Type B pancreatic cell (in vitro differentiated cells): ENCODE data around the gene PDK4. TPM values are rescaled to one million over a fixed set of nuclear protein-coding genes. Genes with fewer than 3 reads are reported as not detected.

Experiments used
- DNase-seq: peaks from one replicate; pipeline ENCODE4 v3.0.0; 2021; ENCODE audit warnings: mixed read lengths; ENCODE audit not compliant: unreplicated experiment; ENCODE audit errors: extremely low spot score
- H3K27ac Mint-ChIP-seq: 2 replicates; pipeline ENCODE4 v1.8.0; 2021; ENCODE audit warnings: mild to moderate bottlenecking, mixed read lengths
- H3K27me3 Mint-ChIP-seq: 2 replicates; pipeline ENCODE4 v1.8.0; 2021; ENCODE audit warnings: mixed read lengths
- H3K36me3 Mint-ChIP-seq: 2 replicates; pipeline ENCODE4 v1.8.0; 2021; ENCODE audit warnings: mixed read lengths
- H3K4me1 Mint-ChIP-seq: one replicate; pipeline ENCODE4 v1.8.0; 2021; ENCODE audit warnings: mixed read lengths; ENCODE audit not compliant: unreplicated experiment
- H3K4me3 Mint-ChIP-seq: 2 replicates; pipeline ENCODE4 v1.8.0; 2021; ENCODE audit warnings: mild to moderate bottlenecking, mixed read lengths
- H3K9me3 Mint-ChIP-seq: 2 replicates; pipeline ENCODE4 v1.8.0; 2021; ENCODE audit warnings: mixed read lengths
- total RNA-seq: library from RNA; stranded (reverse); gene quantifications from 2 replicates; pipeline ENCODE4 v1.2.1, GENCODE V29; 2021; ENCODE audit warnings: low replicate concordance
- TF ChIP-seq, protein P1 (sequence below): fragments of 200-600 bp; sonication (generic); conservative IDR thresholded peaks from 2 replicates; pipeline ENCODE4 v1.5.0; 2021; ENCODE audit warnings: antibody characterized with exemption, mild to moderate bottlenecking

The PDK4 gene
- total RNA-seq, 1 donor from 2014 or later = 18.3 TPM

DNA sequence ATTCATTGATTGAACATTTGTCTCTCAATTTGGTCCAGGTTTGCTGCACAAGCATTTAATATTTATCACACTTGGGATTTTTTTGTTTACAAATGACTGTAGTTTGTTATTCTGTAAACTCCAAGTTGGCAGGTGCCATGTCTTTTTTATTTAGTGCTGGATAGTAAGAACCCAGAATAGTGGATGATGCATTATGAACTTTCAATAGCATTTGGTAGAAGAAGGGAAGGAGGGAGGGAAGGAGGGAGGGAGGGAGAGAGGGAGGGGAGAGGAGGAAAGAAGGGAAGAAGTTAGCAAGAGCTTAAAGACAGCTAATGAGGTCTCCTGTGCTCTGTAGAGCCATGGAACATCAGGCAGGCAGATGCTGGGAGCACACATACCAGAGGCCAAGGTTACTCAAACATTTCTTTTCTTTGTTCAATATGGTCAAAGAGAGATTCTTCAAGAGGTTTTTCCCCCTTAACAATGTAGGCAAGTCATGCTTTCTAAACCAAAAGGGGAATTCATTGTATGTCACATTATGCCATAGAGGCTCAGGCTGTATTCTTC is 25.8 kb upstream of the PDK4 start:
- TF ChIP-seq, protein P1, sequence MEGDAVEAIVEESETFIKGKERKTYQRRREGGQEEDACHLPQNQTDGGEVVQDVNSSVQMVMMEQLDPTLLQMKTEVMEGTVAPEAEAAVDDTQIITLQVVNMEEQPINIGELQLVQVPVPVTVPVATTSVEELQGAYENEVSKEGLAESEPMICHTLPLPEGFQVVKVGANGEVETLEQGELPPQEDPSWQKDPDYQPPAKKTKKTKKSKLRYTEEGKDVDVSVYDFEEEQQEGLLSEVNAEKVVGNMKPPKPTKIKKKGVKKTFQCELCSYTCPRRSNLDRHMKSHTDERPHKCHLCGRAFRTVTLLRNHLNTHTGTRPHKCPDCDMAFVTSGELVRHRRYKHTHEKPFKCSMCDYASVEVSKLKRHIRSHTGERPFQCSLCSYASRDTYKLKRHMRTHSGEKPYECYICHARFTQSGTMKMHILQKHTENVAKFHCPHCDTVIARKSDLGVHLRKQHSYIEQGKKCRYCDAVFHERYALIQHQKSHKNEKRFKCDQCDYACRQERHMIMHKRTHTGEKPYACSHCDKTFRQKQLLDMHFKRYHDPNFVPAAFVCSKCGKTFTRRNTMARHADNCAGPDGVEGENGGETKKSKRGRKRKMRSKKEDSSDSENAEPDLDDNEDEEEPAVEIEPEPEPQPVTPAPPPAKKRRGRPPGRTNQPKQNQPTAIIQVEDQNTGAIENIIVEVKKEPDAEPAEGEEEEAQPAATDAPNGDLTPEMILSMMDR = no peak
- Mint-ChIP-seq H3K27me3 (peaks cover 4% of the 10 kb centered on the region), H3K9me3 (no peaks in the 10 kb centered on the region), H3K36me3 (no peaks in the 10 kb centered on the region), H3K27ac (no peak overlapping the region), H3K4me3 (no peak overlapping the region), H3K4me1 (no peaks in the 10 kb centered on the region)
- no peak for DNase-seq

- TF ChIP-seq, protein P1 = no peak
- Mint-ChIP-seq H3K4me1 (no peaks in the 10 kb centered on the region), H3K27ac (no peak overlapping the region), H3K36me3 (no peaks in the 10 kb centered on the region), H3K4me3 (no peak overlapping the region), H3K27me3 (peaks cover 4% of the 10 kb centered on the region), H3K9me3 (no peaks in the 10 kb centered on the region)
- DNase-seq = no peak
These were observed 25.1 kb upstream of the PDK4 start for GRCh38 chr7:95621404-95621803.

GRCh38 chr7:95620631-95621030 is 24.3 kb upstream of the PDK4 start:
- Mint-ChIP-seq H3K27me3 (peaks cover 4% of the 10 kb centered on the region), H3K4me3 (no peak overlapping the region), H3K4me1 (no peaks in the 10 kb centered on the region), H3K9me3 (peaks cover 5% of the 10 kb centered on the region), H3K27ac (no peak overlapping the region), H3K36me3 (no peaks in the 10 kb centered on the region)
- DNase-seq = no peak
- TF ChIP-seq, protein P1 = no peak

GRCh38 chr7:95619921-95620320 is 23.6 kb upstream of the PDK4 start:
- peaks cover 4% of the 10 kb centered on the region for H3K27me3 Mint-ChIP-seq
- peaks cover 10% of the 10 kb centered on the region for H3K9me3 Mint-ChIP-seq
- TF ChIP-seq, protein P1 = no peak
- H3K36me3 Mint-ChIP-seq = peaks cover 4% of the 10 kb centered on the region
- no peak for DNase-seq
- no peak overlapping the region for H3K4me3 Mint-ChIP-seq
- no peaks in the 10 kb centered on the region for H3K4me1 Mint-ChIP-seq
- H3K27ac Mint-ChIP-seq = no peak overlapping the region

DNA sequence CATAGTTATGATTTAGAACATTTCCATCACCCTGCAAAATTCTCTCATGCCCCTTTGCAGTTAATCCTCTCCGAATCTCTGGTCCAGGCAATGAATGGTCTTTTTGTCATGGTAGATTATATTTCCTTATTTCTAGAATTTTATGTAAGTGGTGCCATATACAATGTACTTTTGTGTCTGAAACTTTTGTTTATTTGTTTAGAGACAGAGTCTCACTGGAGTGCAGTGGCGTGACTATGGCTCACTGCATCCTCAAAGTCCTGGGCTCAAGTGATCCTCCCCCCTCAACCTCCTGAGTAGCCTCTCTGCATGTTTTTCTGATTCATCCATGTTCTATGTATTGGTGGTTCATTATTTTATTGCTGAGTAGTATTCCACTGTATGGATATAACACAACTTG is 23.2 kb upstream of the PDK4 start:
- no peak for DNase-seq
- Mint-ChIP-seq H3K4me1 (no peaks in the 10 kb centered on the region), H3K9me3 (peaks cover 13% of the 10 kb centered on the region), H3K27ac (no peak overlapping the region), H3K4me3 (no peak overlapping the region), H3K36me3 (peaks cover 4% of the 10 kb centered on the region), H3K27me3 (peaks cover 4% of the 10 kb centered on the region)
- TF ChIP-seq, protein P1 = no peak
